ENCODE results near the gene CDK5RAP1. TPM values are rescaled to one million over a fixed set of nuclear protein-coding genes. Genes with fewer than 3 reads are reported as not detected.
A peak's percentile ranks its signal among the peaks of the same experiment; 100 is the strongest.

The CDK5RAP1 gene
- total and polyA plus RNA-seq, 9 of the 15 experiments (the other 6 are each of a cell fraction or from before 2014, with no cell fraction given), result 41.6 to 127 (median 58.3) TPM

- TF ChIP-seq GATAD2A (IDR thresholded peaks at IDR 0.05), result 0 out of 2 replicates have a peak, but pooled peaks have one; percentile 25
- TF ChIP-seq ZNF3 (CRISPR knock-in tag; IDR thresholded peaks at IDR 0.05), result no peak
- no peak; the same call in 1 of the 2 replicates for TF ChIP-seq NFIC (IDR thresholded peaks at IDR 0.05)
- peak; percentile 37 for TF ChIP-seq PRDM10 (IDR thresholded peaks at IDR 0.05; ENCODE audit: partially characterized antibody)
- no peak for TF ChIP-seq ZNF644 (tag; IDR thresholded peaks at IDR 0.05; ENCODE audit: low read depth)
- TF ChIP-seq MNT (conservative IDR thresholded peaks at IDR 0.05), result peak in 1 of 2 experiments; percentile 47; a peak in 2 of 4 replicates
- peak; percentile 84 for TF ChIP-seq ZBTB7A (IDR thresholded peaks at IDR 0.05; ENCODE audit: borderline replicate concordance, control insufficient read depth, low read depth, low read length)
- no peak for TF ChIP-seq NFYB (IDR thresholded peaks at IDR 0.05; ENCODE audit: extremely low read depth, insufficient read length)
- 0 out of 2 replicates have a peak, but pooled peaks have one; percentile 10 for TF ChIP-seq SOX6 (IDR thresholded peaks at IDR 0.05)
- no peak for TF ChIP-seq DLX4 (CRISPR knock-in tag; IDR thresholded peaks at IDR 0.05)
- no peak for TF ChIP-seq PTRF (tag; IDR thresholded peaks at IDR 0.05)
- no peak for TF ChIP-seq SFPQ (IDR thresholded peaks at IDR 0.05; ENCODE audit: low read depth, low read length)
- peak; percentile 46; the same call in 1 of the 2 replicates for TF ChIP-seq NCOR1 (IDR thresholded peaks at IDR 0.05)
- TF ChIP-seq TBL1XR1 (IDR thresholded peaks at IDR 0.05; ENCODE audit: low read length in 2 of 2), result peak in 1 of 2 experiments; percentile 53; a peak in 1 of 4 replicates
- TF ChIP-seq ZNF41 (CRISPR knock-in tag; conservative IDR thresholded peaks at IDR 0.05), result no peak
- TF ChIP-seq ZNF830 (CRISPR knock-in tag; IDR thresholded peaks at IDR 0.05), result no peak
- no peak for TF ChIP-seq BCL6 (CRISPR knock-in tag; IDR thresholded peaks at IDR 0.05)
- no peak for TF ChIP-seq RAD51 (IDR thresholded peaks at IDR 0.05; ENCODE audit: borderline replicate concordance, low read depth)
- TF ChIP-seq PTBP1 (IDR thresholded peaks at IDR 0.05; ENCODE audit: low read depth, low read length), result no peak
- no peak for TF ChIP-seq ZNF143 (CRISPR knock-in tag; IDR thresholded peaks at IDR 0.05)
- no peak for TF ChIP-seq HOXB6 (CRISPR knock-in tag; IDR thresholded peaks at IDR 0.05; ENCODE audit: borderline replicate concordance)
- peak; percentile 24; the same call in 1 of the 2 replicates for TF ChIP-seq MAFK (IDR thresholded peaks at IDR 0.05; ENCODE audit: low read length)
These were observed 22.0 kb upstream of the CDK5RAP1 start (continued) for GRCh38 chr20:33423141-33423834.
